Vagina (tissue), 2 donors: Measurements from ENCODE around the gene KRTAP12-3.

Experiments used
- CTCF ChIP-seq, 3 experiments: fragments of 450-650 bp in 2 of 3; fragments of 200-600 bp in 1 of 3; sonication (generic) in 1 of 3; IDR thresholded peaks; one replicate each; pipeline ENCODE4 v1.5.1; 2017 to 2019; ENCODE audit warnings: antibody characterized with exemption in 3 of 3, mild to moderate bottlenecking in 2 of 3, moderate library complexity in 2 of 3
- POLR2A ChIP-seq, 2 donors: fragments of 450-650 bp; IDR thresholded peaks; one replicate each; pipeline ENCODE4 v1.6.1; 2017; ENCODE audit warnings: antibody characterized with exemption in 2 of 2, mild to moderate bottlenecking in 2 of 2, moderate library complexity in 2 of 2
- POLR2AphosphoS5 ChIP-seq, 2 donors: sonication (generic); formaldehyde crosslinking; IDR thresholded peaks; one replicate each; pipeline ENCODE4 v1.9.0; 2017; ENCODE audit warnings: antibody characterized with exemption in 2 of 2, mild to moderate bottlenecking in 2 of 2, low read depth in 1 of 2; ENCODE audit not compliant: insufficient read depth in 1 of 2

- no peak for TF ChIP-seq CTCF (IDR thresholded peaks at IDR 0.05)
- no peak for TF ChIP-seq POLR2A (IDR thresholded peaks at IDR 0.05)
- no peak for TF ChIP-seq POLR2AphosphoS5 (IDR thresholded peaks at IDR 0.05; ENCODE audit: insufficient read depth in 1 of 2, low read depth in 1 of 2)
Measured at GRCh38 chr21:44612669-44613229, 45.0 kb upstream of the KRTAP12-3 start.
